Measurements from ENCODE around the gene GPR68. TPM values are rescaled to one million over a fixed set of nuclear protein-coding genes. Genes with fewer than 3 reads are reported as not detected.
"Not testable (repeated sequence)": the region's sequence is repeated elsewhere in the genome, so short reads cannot be mapped to it uniquely, and the experiment has no call there.

The GPR68 gene
- total RNA-seq, 1 experiment from 2014 or later, result not detected

GRCh38 chr14:91184559-91184958, 59.9 kb downstream of the GPR68 start:
- H3K9me3 ChIP-seq (ENCODE audit: low read length), result no peaks in the 10 kb centered on the region
- H3K27ac ChIP-seq (ENCODE audit: low read length), result no peak overlapping the region
- no peak overlapping the region for H3K9ac ChIP-seq (ENCODE audit: low read length)
- no peaks in the 10 kb centered on the region for H3K4me1 ChIP-seq (ENCODE audit: low read length)
- H3K79me2 ChIP-seq (ENCODE audit: low read length), result no peaks in the 10 kb centered on the region
- H4K20me1 ChIP-seq (ENCODE audit: insufficient read depth, low read depth, low read length), result no peaks in the 10 kb centered on the region
- no peak overlapping the region for H2AFZ ChIP-seq (ENCODE audit: low read length)
- H3K27me3 ChIP-seq (ENCODE audit: low read length), result no peaks in the 10 kb centered on the region
- no peak overlapping the region for H3K4me2 ChIP-seq (ENCODE audit: low read depth, low read length, poor library complexity, severe bottlenecking)
- no peak for DNase-seq
- H3K9me2 ChIP-seq (replicated peaks; ENCODE audit: insufficient read depth, low read length), result no peaks in the 10 kb centered on the region
- peaks cover 33% of the 10 kb centered on the region for H3K36me3 ChIP-seq (ENCODE audit: insufficient read depth, low read length)
- no peak overlapping the region for H3K4me3 ChIP-seq (ENCODE audit: low read length)

- not testable (repeated sequence) for H3K9me2 ChIP-seq (replicated peaks; ENCODE audit: insufficient read depth, low read length); DNase-seq; H3K4me3 ChIP-seq (ENCODE audit: low read length); H3K27ac ChIP-seq (ENCODE audit: low read length); H3K79me2 ChIP-seq (ENCODE audit: low read length); H2AFZ ChIP-seq (ENCODE audit: low read length); H3K4me2 ChIP-seq (ENCODE audit: low read depth, low read length, poor library complexity, severe bottlenecking); H3K9ac ChIP-seq (ENCODE audit: low read length); H3K9me3 ChIP-seq (ENCODE audit: low read length); H4K20me1 ChIP-seq (ENCODE audit: insufficient read depth, low read depth, low read length); H3K27me3 ChIP-seq (ENCODE audit: low read length); H3K4me1 ChIP-seq (ENCODE audit: low read length)
- peaks cover 29% of the 10 kb centered on the region for H3K36me3 ChIP-seq (ENCODE audit: insufficient read depth, low read length)
Measured at GRCh38 chr14:91182753-91183152, 61.8 kb downstream of the GPR68 start.

Other genes with a start within 250 kb of the GPR68 start
- 5.5 and 7.8 TPM in 2 replicates for gene RPS6KA5, start 184.1 kb downstream of the GPR68 start, total RNA-seq (2014; rRNA removed; shearing (Covaris generic); ENCODE audit: low replicate concordance)
- 90.0 and 99.9 TPM in 2 replicates for gene DGLUCY, start 130.6 kb downstream of the GPR68 start, total RNA-seq (2014; rRNA removed; shearing (Covaris generic); ENCODE audit: low replicate concordance)
- gene CCDC88C, start 173.1 kb upstream of the GPR68 start, total RNA-seq (2014; rRNA removed; shearing (Covaris generic); ENCODE audit: low replicate concordance), result 57.9 and 72.4 TPM in 2 replicates

Data from Karpas-422 (cell line).